GM12872 (cell line): ENCODE data around the gene MUCL3.
A peak's percentile ranks its signal among the peaks of the same experiment; 100 is the strongest.

Experiments
- TF ChIP-seq, protein P1 (sequence below): IDR thresholded peaks from 3 replicates; pipeline ENCODE4 v1.5.1; 2011; ENCODE audit warnings: low read depth, mild to moderate bottlenecking, low read length, moderate library complexity; ENCODE audit not compliant: insufficient read depth

Gene MUCL3

DNA sequence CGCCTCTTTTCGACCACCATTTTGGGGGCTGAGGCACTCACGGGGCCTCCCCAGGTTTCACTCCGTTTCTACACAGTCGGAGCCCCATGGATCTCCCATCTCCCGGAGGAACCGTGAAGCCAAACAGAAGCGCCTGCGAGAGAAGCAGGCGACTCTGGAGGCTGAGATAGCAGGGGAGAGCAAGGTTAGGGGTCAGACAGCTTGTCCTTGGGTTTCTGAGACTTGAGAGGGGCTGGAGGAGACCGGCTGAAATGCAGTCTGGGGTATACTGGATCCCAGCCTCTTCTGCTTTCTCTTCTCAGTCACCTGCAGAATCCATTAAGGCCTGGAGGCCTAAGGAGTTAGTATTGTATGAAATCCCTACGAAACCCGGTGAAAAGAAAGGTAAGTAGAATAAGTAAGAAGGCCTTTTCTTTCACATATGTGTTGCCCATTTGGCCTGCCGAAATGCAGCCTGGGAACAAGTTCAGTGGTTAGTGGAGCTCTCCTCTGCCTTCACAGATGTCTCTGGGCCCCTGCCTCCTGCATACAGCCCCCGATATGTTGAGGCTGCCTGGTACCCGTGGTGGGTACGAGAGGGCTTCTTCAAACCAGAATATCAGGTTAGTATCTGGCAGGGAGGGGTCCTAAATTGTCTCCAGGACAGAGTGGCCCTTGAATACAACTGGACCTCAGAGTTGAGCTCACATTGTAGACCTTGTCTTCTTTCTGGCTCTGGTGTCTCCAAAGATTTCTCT is 25.8 kb upstream of the MUCL3 start:
- TF ChIP-seq, protein P1, sequence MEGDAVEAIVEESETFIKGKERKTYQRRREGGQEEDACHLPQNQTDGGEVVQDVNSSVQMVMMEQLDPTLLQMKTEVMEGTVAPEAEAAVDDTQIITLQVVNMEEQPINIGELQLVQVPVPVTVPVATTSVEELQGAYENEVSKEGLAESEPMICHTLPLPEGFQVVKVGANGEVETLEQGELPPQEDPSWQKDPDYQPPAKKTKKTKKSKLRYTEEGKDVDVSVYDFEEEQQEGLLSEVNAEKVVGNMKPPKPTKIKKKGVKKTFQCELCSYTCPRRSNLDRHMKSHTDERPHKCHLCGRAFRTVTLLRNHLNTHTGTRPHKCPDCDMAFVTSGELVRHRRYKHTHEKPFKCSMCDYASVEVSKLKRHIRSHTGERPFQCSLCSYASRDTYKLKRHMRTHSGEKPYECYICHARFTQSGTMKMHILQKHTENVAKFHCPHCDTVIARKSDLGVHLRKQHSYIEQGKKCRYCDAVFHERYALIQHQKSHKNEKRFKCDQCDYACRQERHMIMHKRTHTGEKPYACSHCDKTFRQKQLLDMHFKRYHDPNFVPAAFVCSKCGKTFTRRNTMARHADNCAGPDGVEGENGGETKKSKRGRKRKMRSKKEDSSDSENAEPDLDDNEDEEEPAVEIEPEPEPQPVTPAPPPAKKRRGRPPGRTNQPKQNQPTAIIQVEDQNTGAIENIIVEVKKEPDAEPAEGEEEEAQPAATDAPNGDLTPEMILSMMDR, result no peak

DNA sequence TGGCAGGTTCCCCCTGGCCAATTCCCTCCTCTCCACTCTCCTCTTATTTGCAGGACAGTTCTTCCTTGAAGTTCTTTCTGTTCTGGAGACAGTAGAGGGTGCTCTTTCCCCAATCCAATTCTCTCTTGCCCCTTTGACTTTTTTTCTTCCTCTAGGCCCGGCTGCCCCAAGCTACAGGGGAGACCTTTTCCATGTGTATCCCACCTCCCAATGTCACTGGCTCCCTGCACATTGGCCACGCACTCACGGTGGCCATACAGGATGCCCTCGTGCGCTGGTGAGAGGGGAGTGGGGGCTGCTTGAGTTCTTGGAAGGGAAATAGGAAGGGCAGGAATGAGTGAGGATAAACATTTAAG is 25.2 kb upstream of the MUCL3 start:
- TF ChIP-seq, protein P1, result peak; percentile 66

GRCh38 chr6:30917041-30917440 is 23.7 kb upstream of the MUCL3 start:
- TF ChIP-seq, protein P1, result no peak

DNA sequence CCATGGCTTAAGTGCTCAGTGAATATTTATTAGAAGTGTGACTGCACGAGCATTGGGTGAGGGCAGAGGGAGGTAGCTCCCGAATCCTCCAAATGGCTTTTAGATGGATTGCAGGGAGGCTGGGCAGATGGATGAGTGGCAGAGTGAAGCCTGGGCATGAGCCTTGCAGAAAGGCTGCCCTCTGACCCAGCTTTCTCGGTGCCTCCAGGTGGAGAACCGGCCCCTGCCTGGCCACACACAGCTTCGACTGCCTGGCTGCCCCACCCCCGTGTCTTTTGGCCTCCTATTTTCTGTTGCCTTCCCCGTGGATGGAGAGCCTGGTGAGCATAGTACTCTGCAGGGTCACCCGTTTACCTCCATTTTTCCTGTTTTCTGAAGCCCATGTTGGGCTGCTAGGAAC is 23.3 kb upstream of the MUCL3 start:
- TF ChIP-seq, protein P1, result no peak

- TF ChIP-seq, protein P1, result no peak
Observed at GRCh38 chr6:30918670-30919069, 22.1 kb upstream of the MUCL3 start.

- TF ChIP-seq, protein P1, result no peak
Observed at GRCh38 chr6:30922447-30922852, 18.3 kb upstream of the MUCL3 start.

GRCh38 chr6:30926644-30927043 is 14.1 kb upstream of the MUCL3 start:
- TF ChIP-seq, protein P1, result no peak
